GM23248 (cell line): ENCODE results near the gene LRRC3.

Experiments used
- EZH2 ChIP-seq: fragments of 200-600 bp; sonication (generic); IDR thresholded peaks from 2 replicates; pipeline ENCODE4 v1.6.1; 2018; ENCODE audit warnings: antibody characterized with exemption, mild to moderate bottlenecking; ENCODE audit not compliant: insufficient read depth, poor library complexity, severe bottlenecking
- EZH2phosphoT487 ChIP-seq: fragments of 200-600 bp; sonication (generic); IDR thresholded peaks from 2 replicates; pipeline ENCODE4 v1.6.1; 2018; ENCODE audit warnings: antibody characterized with exemption, moderate library complexity, mild to moderate bottlenecking, low read depth; ENCODE audit not compliant: insufficient read depth

DNA sequence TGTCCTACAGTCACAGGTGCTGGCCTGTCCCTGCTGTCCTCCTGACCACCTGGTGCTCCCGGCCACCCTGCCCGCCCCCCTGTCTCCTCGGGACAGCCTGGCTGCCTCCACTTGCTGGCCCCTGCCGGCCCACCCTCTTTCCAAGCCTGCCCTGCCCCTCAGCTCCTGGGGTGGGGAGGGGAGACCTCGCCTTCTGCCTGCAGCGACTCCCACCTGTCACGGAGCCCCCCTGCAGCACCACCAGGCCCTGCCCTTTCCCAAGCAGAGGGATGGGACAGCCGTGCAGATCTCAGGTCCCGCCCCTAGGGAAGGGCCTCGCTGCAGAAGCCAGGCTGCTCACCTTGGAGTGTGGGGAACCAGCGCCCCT is 7.5 kb downstream of the LRRC3 start:
- no peak for TF ChIP-seq EZH2
- TF ChIP-seq EZH2phosphoT487: no peak
